Small intestine (tissue), 7 donors: ENCODE data around the gene NSMCE1. TPM values are rescaled to one million over a fixed set of nuclear protein-coding genes. Genes with fewer than 3 reads are reported as not detected.
"Not testable (repeated sequence)": the region's sequence is repeated elsewhere in the genome, so short reads cannot be mapped to it uniquely, and the experiment has no call there.

Experiments
- DNase-seq, 2 donors: peaks; one replicate each; pipeline versions ENCODE4 v3.0.0 to v3.0.0-alpha.2; 2013
- FAIRE-seq: peaks from 2 replicates; lab custom pipeline; 2012; peaks lifted over from hg19 to GRCh38; lab: Jason Lieb, UNC
- H3K27ac ChIP-seq, 3 donors: one replicate each; pipeline ENCODE4 v1.5.1; 2013; ENCODE audit warnings: low read length in 2 of 3, mild to moderate bottlenecking in 2 of 3, control low read depth in 1 of 3, inconsistent platforms in 1 of 3, low read depth in 1 of 3, moderate library complexity in 1 of 3
- H3K27me3 ChIP-seq, 3 donors: one replicate each; pipeline ENCODE4 v1.6.1; 2013; ENCODE audit warnings: low read length in 3 of 3, inconsistent platforms in 1 of 3; ENCODE audit not compliant: control insufficient read depth in 3 of 3, insufficient read depth in 3 of 3
- H3K36me3 ChIP-seq, 3 donors: one replicate each; pipeline ENCODE4 v1.6.1; 2013; ENCODE audit warnings: low read length in 3 of 3, inconsistent platforms in 1 of 3, low read depth in 1 of 3, mild to moderate bottlenecking in 1 of 3, moderate library complexity in 1 of 3; ENCODE audit not compliant: control insufficient read depth in 3 of 3, insufficient read depth in 2 of 3
- H3K4me1 ChIP-seq, 3 donors: one replicate each; pipeline ENCODE4 v1.6.1; 2013; ENCODE audit warnings: low read length in 2 of 3, inconsistent platforms in 1 of 3, low read depth in 1 of 3, mild to moderate bottlenecking in 1 of 3, moderate library complexity in 1 of 3; ENCODE audit not compliant: control insufficient read depth in 3 of 3, insufficient read depth in 2 of 3
- H3K4me3 ChIP-seq, 3 donors: one replicate each; pipeline ENCODE4 v1.5.1; 2013; ENCODE audit warnings: low read length in 3 of 3, control low read depth in 1 of 3, inconsistent platforms in 1 of 3, low read depth in 1 of 3, mild to moderate bottlenecking in 1 of 3, moderate library complexity in 1 of 3
- H3K9me3 ChIP-seq, 2 donors: one replicate each; pipeline ENCODE4 v1.6.1; 2013; ENCODE audit warnings: low read depth in 1 of 2, low read length in 1 of 2; ENCODE audit not compliant: control insufficient read depth in 2 of 2, insufficient read depth in 1 of 2
- WGBS, 3 donors: extraction: QIAGEN DNeasy Blood & Tissue Kit; methylation state at CpG; one replicate each; pipeline ENCODE4 v1.1.7; 2013; 5-methylcytosine and 5-hydroxymethylcytosine counted together
- polyA plus RNA-seq, 4 donors: library from polyadenylated mRNA; stranded (reverse) in 3 of 4; unstranded in 1 of 4; fragments of 200-250 nt in 3 of 4; fragments of 120-200 nt in 1 of 4; gene quantifications; one replicate each; pipeline versions ENCODE4 v1.2.1 to v1.2.3, GENCODE V29; 2013
- donor health status: healthy with polysubstance abuse.
- donor health status: control.
- donor health status: control.
- donor health status: Bipolar disorder and iron deficiency.
- donor health status: healthy.

Gene NSMCE1
- polyA plus RNA-seq, 4 donors: 37.8 to 66.1 (median 52.3) TPM

DNA sequence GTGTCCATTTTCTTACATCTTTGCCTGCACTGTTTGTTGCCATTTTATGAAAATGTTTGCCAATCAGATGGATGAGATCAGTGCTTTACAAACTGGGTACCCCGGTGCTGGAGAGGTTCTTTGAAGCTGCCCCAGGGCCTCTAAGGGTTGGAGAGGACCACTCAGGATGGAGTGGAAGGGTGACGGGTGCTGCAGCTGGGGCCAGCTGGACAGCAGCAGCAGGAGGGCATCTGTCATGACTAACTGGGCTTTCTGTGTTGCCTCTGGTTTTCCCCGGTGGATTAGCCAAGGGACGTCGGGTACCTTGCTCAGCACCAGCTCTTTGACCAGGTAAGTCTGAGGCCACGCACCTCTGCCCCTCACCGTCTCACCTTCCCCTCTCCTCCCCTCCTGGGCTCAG lies 52.9 kb downstream of the NSMCE1 start:
- no peak for FAIRE-seq
- Histone ChIP-seq H3K9me3 (no peaks in the 10 kb centered on the region), H3K4me3 (peak overlapping the region in 2 of 3 donors; percentile 9 to 46), H3K27ac (peak overlapping the region in 1 of 3 donors; percentile 91), H3K36me3 (peaks cover 0 to 63% (median 2%) of the 10 kb centered on the region in 3 donors), H3K27me3 (no peaks in the 10 kb centered on the region), H3K4me1 (peaks cover 0 to 20% (median 0%) of the 10 kb centered on the region in 3 donors)
- DNase-seq: no peak
- WGBS, 3 donors: 86 to 92% (median 91%) methylated on average over 7 of the region's 7 CpGs

DNA sequence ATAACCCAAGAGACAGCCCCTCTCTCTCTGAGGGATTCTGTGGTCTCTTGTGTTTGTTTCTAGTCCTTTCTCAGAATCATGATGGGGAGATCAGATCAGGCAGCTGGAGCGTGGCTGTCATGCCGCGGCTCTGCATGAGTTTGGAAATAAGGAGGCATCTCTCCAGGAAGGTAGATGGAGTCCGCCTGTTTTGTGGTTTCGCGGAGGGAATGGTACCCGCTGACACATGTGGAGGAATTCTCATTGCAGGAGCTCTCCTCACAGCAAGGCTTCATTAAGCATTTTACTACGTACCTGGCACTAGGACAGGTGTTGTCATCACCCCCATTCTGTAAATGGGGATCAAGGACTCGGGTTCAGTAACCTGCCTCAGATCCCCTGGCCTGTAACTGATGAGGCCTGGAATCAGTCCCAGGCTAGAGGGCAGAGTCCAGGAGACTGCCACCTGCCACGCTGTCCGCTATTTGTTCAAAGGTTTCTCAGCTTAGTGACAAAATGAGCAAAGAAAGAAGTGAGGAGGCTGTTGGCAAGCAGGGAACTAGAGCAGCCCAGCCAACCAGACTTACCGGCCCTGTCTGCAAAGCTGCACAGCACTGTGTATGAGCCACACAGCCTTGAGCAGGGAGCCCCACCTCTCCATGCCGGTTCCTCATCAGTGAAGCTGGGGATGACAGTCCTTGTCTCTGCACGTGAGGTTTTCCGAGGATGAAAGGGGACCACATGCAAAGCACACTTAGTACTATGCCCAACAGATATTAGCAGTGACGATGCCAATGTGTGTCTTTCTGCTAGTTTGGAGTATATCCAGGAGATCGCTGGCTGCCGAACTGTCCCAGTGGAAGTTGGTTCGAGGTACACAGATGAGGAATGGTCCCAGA lies 54.2 kb downstream of the NSMCE1 start:
- peaks cover 0 to 25% (median 0%) of the 10 kb centered on the region in 3 donors for H3K4me1 ChIP-seq
- FAIRE-seq: no peak

DNA sequence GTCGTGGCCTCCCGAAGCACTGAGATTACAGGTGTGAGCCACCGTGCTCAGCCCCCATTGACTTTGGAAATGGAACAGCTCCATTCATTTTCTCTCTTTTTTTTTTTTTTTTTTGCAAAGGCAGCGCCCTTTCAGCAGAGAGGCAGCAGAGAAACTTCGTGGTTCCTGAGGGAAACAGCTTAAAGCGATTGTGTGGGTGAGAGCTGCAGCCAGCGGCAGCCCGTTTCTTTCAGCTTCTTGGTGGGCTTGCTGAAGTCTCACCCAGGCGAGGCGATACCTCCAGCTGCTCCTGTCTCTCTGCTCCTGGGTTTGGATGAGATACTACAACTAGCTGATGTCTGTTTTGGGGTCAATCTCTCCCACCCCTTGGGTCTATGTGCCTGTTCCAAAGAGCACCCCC lies 57.5 kb downstream of the NSMCE1 start:
- Histone ChIP-seq H3K36me3 (peaks cover 0 to 36% (median 4%) of the 10 kb centered on the region in 3 donors), H3K9me3 (no peaks in the 10 kb centered on the region), H3K27me3 (no peaks in the 10 kb centered on the region), H3K4me3 (no peak overlapping the region), H3K27ac (no peak overlapping the region), H3K4me1 (peaks cover 0 to 44% (median 5%) of the 10 kb centered on the region in 3 donors)
- 83 to 95% (median 90%) methylated on average over 10 of the region's 10 CpGs for WGBS, 3 donors
- no peak for DNase-seq
- no peak for FAIRE-seq

More for the DNA sequence above, 54.2 kb downstream of the NSMCE1 start:
- Histone ChIP-seq H3K4me3 (peak overlapping the region in 2 of 3 donors; percentile 0 to 46), H3K27me3 (no peaks in the 10 kb centered on the region), H3K36me3 (peaks cover 2 to 64% (median 4%) of the 10 kb centered on the region in 3 donors), H3K9me3 (no peaks in the 10 kb centered on the region), H3K27ac (peak overlapping the region; percentile 47 to 91 (median 85))
- peak; percentile 90 to 95 for DNase-seq
- WGBS, 3 donors: 26 to 68% (median 40%) methylated on average over 19 of the region's 19 CpGs

DNA sequence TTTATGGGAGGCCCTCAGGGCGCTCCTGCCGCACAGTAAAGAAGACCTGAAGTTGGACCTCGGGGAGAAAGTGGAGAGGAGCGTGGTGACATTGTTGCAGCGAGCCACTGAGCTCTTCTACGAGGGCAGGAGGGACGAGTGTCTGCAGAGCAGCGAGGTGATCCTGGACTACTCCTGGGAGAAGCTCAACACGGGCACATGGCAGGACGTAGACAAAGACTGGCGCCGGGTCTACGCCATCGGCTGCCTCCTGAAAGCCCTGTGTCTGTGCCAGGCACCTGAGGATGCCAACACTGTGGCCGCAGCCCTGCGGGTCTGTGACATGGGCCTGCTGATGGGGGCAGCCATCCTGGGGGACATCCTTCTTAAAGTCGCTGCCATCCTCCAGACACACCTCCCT lies 58.4 kb downstream of the NSMCE1 start:
- 91 to 98% (median 96%) methylated on average over 17 of the region's 17 CpGs for WGBS, 3 donors
- Histone ChIP-seq H3K4me3 (no peak overlapping the region), H3K9me3 (no peaks in the 10 kb centered on the region), H3K27me3 (no peaks in the 10 kb centered on the region), H3K36me3 (peaks cover 0 to 30% (median 4%) of the 10 kb centered on the region in 3 donors), H3K4me1 (peaks cover 0 to 42% (median 5%) of the 10 kb centered on the region in 3 donors), H3K27ac (no peak overlapping the region)
- FAIRE-seq (no peak), DNase-seq (no peak)

DNA sequence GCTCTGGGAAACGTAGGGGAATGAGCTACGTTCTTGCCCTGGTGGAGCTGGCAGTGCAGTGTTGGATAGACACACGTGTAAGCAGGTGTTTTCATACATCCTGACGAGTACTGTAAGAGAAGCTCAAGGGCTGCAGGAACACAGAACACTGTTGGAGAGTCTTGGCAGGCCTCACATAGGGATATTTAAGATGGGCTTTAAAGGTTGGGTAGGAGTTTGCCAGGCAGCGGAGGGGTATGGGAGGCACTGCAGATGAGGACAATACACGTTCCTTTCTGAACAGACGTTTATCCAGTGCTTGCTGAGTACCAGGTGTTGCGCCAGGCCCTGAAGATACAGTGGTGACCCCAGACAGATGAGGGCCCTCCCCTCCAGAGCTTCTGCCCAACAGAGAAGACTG lies 59.0 kb downstream of the NSMCE1 start:
- DNase-seq: no peak
- H3K4me3 ChIP-seq: no peak overlapping the region
- FAIRE-seq: no peak
- peak overlapping the region in 2 of 3 donors; percentile 60 to 97 for H3K27ac ChIP-seq
- no peaks in the 10 kb centered on the region for H3K9me3 ChIP-seq
- peaks cover under 1 to 42% (median 5%) of the 10 kb centered on the region in 3 donors for H3K4me1 ChIP-seq
- 82 to 90% (median 83%) methylated on average over 8 of the region's 8 CpGs for WGBS, 3 donors
- H3K36me3 ChIP-seq: peaks cover 0 to 30% (median 4%) of the 10 kb centered on the region in 3 donors
- H3K27me3 ChIP-seq: no peaks in the 10 kb centered on the region

DNA sequence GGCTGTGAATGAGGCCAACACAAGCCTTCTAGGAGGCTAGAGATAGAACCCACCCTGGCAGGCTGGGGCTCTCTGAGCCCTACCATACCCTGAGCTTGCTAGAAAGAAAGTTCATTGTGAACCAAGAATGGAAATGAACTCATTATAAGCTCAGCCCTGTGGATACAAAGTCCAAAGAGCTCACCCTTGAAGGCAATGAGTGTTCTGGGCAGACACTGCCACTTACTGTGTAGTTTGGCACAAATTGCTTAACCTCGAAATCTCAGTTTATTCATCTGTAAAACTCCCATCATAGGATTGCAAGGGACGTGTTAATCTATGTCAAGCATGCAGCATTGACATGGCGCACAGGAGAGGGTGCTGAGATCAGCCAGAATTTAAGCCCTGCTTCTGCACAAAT lies 59.8 kb downstream of the NSMCE1 start:
- no peaks in the 10 kb centered on the region for H3K27me3 ChIP-seq
- FAIRE-seq (no peak), DNase-seq (peak in 1 of 2 donors; percentile 90)
- no peak overlapping the region for H3K4me3 ChIP-seq
- H3K36me3 ChIP-seq: peaks cover 0 to 28% (median 4%) of the 10 kb centered on the region in 3 donors
- peak overlapping the region; percentile 75 to 97 (median 88) for H3K27ac ChIP-seq
- WGBS, 3 donors: 34 to 71% (median 36%) methylated on average over 3 of the region's 3 CpGs
- peaks cover 3 to 37% (median 8%) of the 10 kb centered on the region in 3 donors for H3K4me1 ChIP-seq
- H3K9me3 ChIP-seq: no peaks in the 10 kb centered on the region

DNA sequence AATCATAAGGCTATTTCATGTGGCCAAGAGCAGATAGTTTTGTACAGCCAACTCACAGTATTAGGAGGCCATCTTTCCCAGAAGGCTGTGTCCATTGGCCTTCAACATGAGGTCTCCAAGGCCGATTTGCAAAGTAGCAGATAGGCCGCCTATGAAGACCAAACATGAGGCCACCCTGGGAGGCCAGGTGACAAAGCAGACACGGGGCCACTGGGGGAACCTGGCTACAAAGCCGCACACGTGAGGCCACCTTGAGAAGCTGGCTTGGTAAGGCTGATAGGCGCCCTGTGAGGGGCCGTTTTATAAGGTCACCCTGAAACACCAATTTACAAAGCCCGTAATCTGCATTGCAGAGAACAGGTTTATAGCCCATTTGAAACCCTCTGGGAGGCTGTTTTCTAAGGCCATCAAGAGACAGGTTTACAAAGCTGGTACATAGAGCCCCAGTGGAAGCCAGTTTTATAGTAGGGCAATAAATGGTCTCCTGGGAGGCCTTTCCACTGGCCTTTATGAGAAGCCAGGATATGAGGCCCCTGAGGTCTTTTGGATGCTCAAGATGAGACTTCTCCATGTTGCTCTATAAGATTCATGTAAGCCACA lies 60.4 kb downstream of the NSMCE1 start:
- Histone ChIP-seq H3K4me3 (no peak overlapping the region), H3K36me3 (peaks cover 0 to 26% (median 4%) of the 10 kb centered on the region in 3 donors), H3K27ac (peak overlapping the region; percentile 75 to 97 (median 88)), H3K9me3 (no peaks in the 10 kb centered on the region), H3K4me1 (peaks cover 3 to 32% (median 8%) of the 10 kb centered on the region in 3 donors), H3K27me3 (no peaks in the 10 kb centered on the region)
- 62 to 78% (median 74%) methylated on average over 8 of the region's 8 CpGs for WGBS, 3 donors
- FAIRE-seq (no peak), DNase-seq (peak; percentile 42 to 76)

DNA sequence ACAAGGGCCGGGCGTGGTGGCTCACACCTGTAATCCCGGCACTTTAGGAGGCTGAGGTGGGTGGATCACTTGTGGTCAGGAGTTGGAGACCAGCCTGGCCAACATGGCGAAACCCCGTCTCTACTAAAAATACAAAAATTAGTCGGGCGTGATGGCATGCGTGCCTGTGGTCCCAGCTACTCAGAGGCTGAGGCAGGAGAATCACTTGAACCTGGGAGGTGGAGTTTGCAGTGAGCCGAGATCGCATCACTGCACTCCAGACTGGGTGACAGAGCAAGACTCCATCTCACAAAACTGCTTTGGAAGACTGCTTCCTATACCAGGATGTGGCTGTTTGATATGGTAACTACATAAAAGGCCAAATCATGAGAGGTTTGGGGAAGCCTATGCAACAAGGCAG lies 61.5 kb downstream of the NSMCE1 start:
- H3K9me3 ChIP-seq, DNase-seq, FAIRE-seq, H3K4me3 ChIP-seq, H3K27me3 ChIP-seq: not testable (repeated sequence)
- peaks cover 6 to 32% (median 8%) of the 10 kb centered on the region in 3 donors for H3K4me1 ChIP-seq
- 92 to 97% (median 92%) methylated on average over 10 of the region's 10 CpGs for WGBS, 3 donors
- H3K27ac ChIP-seq: peak overlapping the region in 1 of 3 donors; percentile 97
- H3K36me3 ChIP-seq: peaks cover 0 to 22% (median 4%) of the 10 kb centered on the region in 3 donors
